ENCODE results near the gene TGFA. TPM values are rescaled to one million over a fixed set of nuclear protein-coding genes. Genes with fewer than 3 reads are reported as not detected.

TGFA gene
- total RNA-seq, 1 experiment from 2014 or later: 50.1 TPM

DNA sequence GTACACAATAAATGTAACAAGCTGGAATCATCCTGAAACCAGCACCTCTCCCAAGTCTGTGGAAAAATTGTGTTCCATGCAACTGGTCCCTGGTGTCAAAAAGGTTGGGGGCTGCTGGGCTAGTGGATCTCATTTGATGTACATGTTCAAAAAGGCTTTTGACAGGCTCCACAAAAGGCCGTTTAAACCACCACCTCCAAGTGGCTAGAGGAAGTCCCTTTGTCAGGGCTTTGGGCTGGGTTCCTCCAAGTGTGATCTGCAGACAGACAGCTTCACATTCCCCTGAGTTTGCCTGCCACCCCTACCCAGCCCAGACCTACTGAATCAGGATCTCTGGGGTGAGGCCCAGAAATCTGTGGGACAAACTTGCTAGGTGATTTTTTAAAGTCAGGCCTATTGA is 84.7 kb downstream of the TGFA start:
- H3K9me2 ChIP-seq (ENCODE audit: insufficient read depth): no peaks in the 10 kb centered on the region
- CTCF ChIA-PET: no interaction called here
- no peak overlapping the region for H3K9ac ChIP-seq (ENCODE audit: low read length)
- no peak overlapping the region for H3K4me2 ChIP-seq (ENCODE audit: low read length)
- DNase-seq (ENCODE audit: low read depth, low spot score) (no peak), ATAC-seq (no peak)
- H3K4me3 ChIP-seq (replicated peaks in 1 of 2; ENCODE audit: low read depth in 1 of 2, low read length in 2 of 2): no peak overlapping the region
- intact Hi-C loops (cut with micrococcal nuclease): no loop called here
- no peak overlapping the region for H3K27ac ChIP-seq (ENCODE audit: low read depth, low read length)
- BruUV-seq (replicated peaks): no TSS peak
- no peak overlapping the region for H2AFZ ChIP-seq (ENCODE audit: low read depth, low read length, poor library complexity, severe bottlenecking)
- no peaks in the 10 kb centered on the region for H3K27me3 ChIP-seq (ENCODE audit: insufficient read depth, low read length)
- no peaks in the 10 kb centered on the region for H3K36me3 ChIP-seq (ENCODE audit: control insufficient read depth in 1 of 2, insufficient read depth in 2 of 2, low read length in 2 of 2)
- H3K9me3 ChIP-seq (ENCODE audit: control insufficient read depth in 1 of 2, insufficient read depth in 1 of 2, low read depth in 1 of 2, low read length in 2 of 2): no peaks in the 10 kb centered on the region
- TF ChIP-seq CEBPB (IDR thresholded peaks at IDR 0.05; ENCODE audit: low read depth): no peak
- TF ChIP-seq EGR1 (IDR thresholded peaks at IDR 0.05; ENCODE audit: low read depth): no peak
- TF ChIP-seq SIN3A (IDR thresholded peaks at IDR 0.05; ENCODE audit: low read depth): no peak
- no peak for TF ChIP-seq SRF (IDR thresholded peaks at IDR 0.05; ENCODE audit: low read depth)
- TF ChIP-seq, protein P1, sequence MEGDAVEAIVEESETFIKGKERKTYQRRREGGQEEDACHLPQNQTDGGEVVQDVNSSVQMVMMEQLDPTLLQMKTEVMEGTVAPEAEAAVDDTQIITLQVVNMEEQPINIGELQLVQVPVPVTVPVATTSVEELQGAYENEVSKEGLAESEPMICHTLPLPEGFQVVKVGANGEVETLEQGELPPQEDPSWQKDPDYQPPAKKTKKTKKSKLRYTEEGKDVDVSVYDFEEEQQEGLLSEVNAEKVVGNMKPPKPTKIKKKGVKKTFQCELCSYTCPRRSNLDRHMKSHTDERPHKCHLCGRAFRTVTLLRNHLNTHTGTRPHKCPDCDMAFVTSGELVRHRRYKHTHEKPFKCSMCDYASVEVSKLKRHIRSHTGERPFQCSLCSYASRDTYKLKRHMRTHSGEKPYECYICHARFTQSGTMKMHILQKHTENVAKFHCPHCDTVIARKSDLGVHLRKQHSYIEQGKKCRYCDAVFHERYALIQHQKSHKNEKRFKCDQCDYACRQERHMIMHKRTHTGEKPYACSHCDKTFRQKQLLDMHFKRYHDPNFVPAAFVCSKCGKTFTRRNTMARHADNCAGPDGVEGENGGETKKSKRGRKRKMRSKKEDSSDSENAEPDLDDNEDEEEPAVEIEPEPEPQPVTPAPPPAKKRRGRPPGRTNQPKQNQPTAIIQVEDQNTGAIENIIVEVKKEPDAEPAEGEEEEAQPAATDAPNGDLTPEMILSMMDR (IDR thresholded peaks at IDR 0.05 in 2 of 3, conservative IDR thresholded peaks at IDR 0.05 in 1 of 3; ENCODE audit: borderline replicate concordance in 1 of 3, insufficient read depth in 1 of 3, low read depth in 2 of 3, low read length in 2 of 3): no peak
- TF ChIP-seq POLR2AphosphoS5 (IDR thresholded peaks at IDR 0.05; ENCODE audit: low read depth, low read length): no peak
- no peak for TF ChIP-seq EZH2phosphoT487 (IDR thresholded peaks at IDR 0.05; ENCODE audit: borderline replicate concordance)
- 0 out of 4 replicates have a peak, but pooled peaks cover 0 to 5% of the 10 kb centered on the region in 2 experiments for H3K4me1 ChIP-seq (ENCODE audit: control insufficient read depth in 1 of 2, insufficient read depth in 2 of 2, low read length in 2 of 2)
- no peaks in the 10 kb centered on the region for H4K20me1 ChIP-seq (ENCODE audit: insufficient read depth)
- H3K79me2 ChIP-seq (ENCODE audit: insufficient read depth, low read length): peaks cover 7% of the 10 kb centered on the region; the same call in 1 of the 2 replicates
- RAD21 ChIA-PET (ENCODE audit: low non-redundant PET in 1 of 2, low total read pairs in 2 of 2, uncharacterized antibody in 2 of 2, unreplicated experiment in 2 of 2): no interaction called here
- POLR2A ChIA-PET: no interaction called here

Measured in HCT116 (cell line).